Activated CD4-positive, alpha-beta T cell treated with anti-CD3 and anti-CD28 coated beads, Interleukin-2, amount 10 ng/mL, durations not matched to agents 7 days and 5 days (primary cell): ENCODE data around the gene ATXN8OS. TPM values are rescaled to one million over a fixed set of nuclear protein-coding genes. Genes with fewer than 3 reads are reported as not detected.

Experiments used
- CTCF ChIA-PET: fragments of 350-600 bp; sonication (Branson Sonifier 250); formaldehyde crosslinking; loops from one replicate; lab custom pipeline; 2021; ENCODE audit warnings: antibody characterized with exemption; lab: Charles Lee
- POLR2A ChIA-PET: fragments of 350-600 bp; sonication (Branson Sonifier 250); formaldehyde crosslinking; loops from one replicate; lab custom pipeline; 2021; ENCODE audit warnings: antibody characterized with exemption; lab: Charles Lee
- DNase-seq: peaks from one replicate; pipeline ENCODE4 v3.0.0-alpha.2; 2020
- H3K27ac Mint-ChIP-seq: one replicate; pipeline ENCODE4 v1.8.0; 2021; ENCODE audit warnings: mild to moderate bottlenecking, moderate library complexity, mixed read lengths
- H3K27me3 Mint-ChIP-seq: one replicate; pipeline ENCODE4 v1.8.0; 2021; ENCODE audit warnings: mixed read lengths
- H3K36me3 Mint-ChIP-seq: one replicate; pipeline ENCODE4 v1.8.0; 2021; ENCODE audit warnings: low read depth, mixed read lengths
- H3K4me1 Mint-ChIP-seq: one replicate; pipeline ENCODE4 v1.8.0; 2021; ENCODE audit warnings: mixed read lengths
- H3K4me3 Mint-ChIP-seq: one replicate; pipeline ENCODE4 v1.8.0; 2021; ENCODE audit warnings: mild to moderate bottlenecking, moderate library complexity, mixed read lengths
- H3K9me3 Mint-ChIP-seq: one replicate; pipeline ENCODE4 v1.8.0; 2021; ENCODE audit warnings: mixed read lengths
- total RNA-seq, 2 experiments: library from RNA; stranded (reverse); gene quantifications; one replicate each; pipeline ENCODE4 v1.2.3, GENCODE V29; 2021

ATXN8OS gene
- total RNA-seq, 2 experiments from 2014 or later: not detected

GRCh38 chr13:70162141-70162540 is 54.5 kb downstream of the ATXN8OS start:
- Mint-ChIP-seq H3K9me3 (peaks cover 2% of the 10 kb centered on the region), H3K27me3 (no peaks in the 10 kb centered on the region), H3K27ac (no peak overlapping the region), H3K4me3 (no peak overlapping the region), H3K4me1 (no peaks in the 10 kb centered on the region), H3K36me3 (no peaks in the 10 kb centered on the region)
- DNase-seq: no peak
- ChIA-PET POLR2A (no interaction called here), CTCF (no interaction called here)

GRCh38 chr13:70170689-70171088 is 63.1 kb downstream of the ATXN8OS start:
- ChIA-PET CTCF (no interaction called here), POLR2A (no interaction called here)
- Mint-ChIP-seq H3K27me3 (no peaks in the 10 kb centered on the region), H3K4me1 (no peaks in the 10 kb centered on the region), H3K36me3 (no peaks in the 10 kb centered on the region), H3K27ac (no peak overlapping the region), H3K4me3 (no peak overlapping the region), H3K9me3 (peaks cover 16% of the 10 kb centered on the region)
- no peak for DNase-seq

GRCh38 chr13:70171151-70171550 is 63.5 kb downstream of the ATXN8OS start:
- Mint-ChIP-seq H3K4me1 (no peaks in the 10 kb centered on the region), H3K27ac (no peak overlapping the region), H3K9me3 (peaks cover 16% of the 10 kb centered on the region), H3K4me3 (no peak overlapping the region), H3K36me3 (no peaks in the 10 kb centered on the region), H3K27me3 (no peaks in the 10 kb centered on the region)
- CTCF ChIA-PET: no interaction called here
- no peak for DNase-seq
- POLR2A ChIA-PET: no interaction called here

GRCh38 chr13:70172946-70173597 is 65.4 kb downstream of the ATXN8OS start:
- no peak overlapping the region for H3K27ac Mint-ChIP-seq
- POLR2A ChIA-PET: no interaction called here
- no peak for DNase-seq
- no peaks in the 10 kb centered on the region for H3K27me3 Mint-ChIP-seq
- H3K4me1 Mint-ChIP-seq: no peaks in the 10 kb centered on the region
- no peaks in the 10 kb centered on the region for H3K36me3 Mint-ChIP-seq
- CTCF ChIA-PET: no interaction called here
- peaks cover 16% of the 10 kb centered on the region for H3K9me3 Mint-ChIP-seq
- H3K4me3 Mint-ChIP-seq: no peak overlapping the region

GRCh38 chr13:70173598-70173959 is 66.0 kb downstream of the ATXN8OS start:
- H3K27me3 Mint-ChIP-seq: no peaks in the 10 kb centered on the region
- POLR2A ChIA-PET: no interaction called here
- H3K4me3 Mint-ChIP-seq: no peak overlapping the region
- peaks cover 13% of the 10 kb centered on the region for H3K9me3 Mint-ChIP-seq
- CTCF ChIA-PET: no interaction called here
- no peak overlapping the region for H3K27ac Mint-ChIP-seq
- no peaks in the 10 kb centered on the region for H3K4me1 Mint-ChIP-seq
- H3K36me3 Mint-ChIP-seq: no peaks in the 10 kb centered on the region
- DNase-seq: no peak

- Mint-ChIP-seq H3K9me3 (no peaks in the 10 kb centered on the region), H3K36me3 (no peaks in the 10 kb centered on the region), H3K4me1 (no peaks in the 10 kb centered on the region), H3K27ac (no peak overlapping the region), H3K4me3 (no peak overlapping the region), H3K27me3 (no peaks in the 10 kb centered on the region)
- ChIA-PET CTCF (no interaction called here), POLR2A (no interaction called here)
- DNase-seq: no peak
Measured at GRCh38 chr13:70178346-70178745, 70.7 kb downstream of the ATXN8OS start.

Other genes starting within 250 kb of the ATXN8OS start
- not detected for gene KLHL1, start 626 bp downstream of the ATXN8OS start, total RNA-seq